ENCODE results near the gene UFSP1.
"Not testable (repeated sequence)": the region's sequence is repeated elsewhere in the genome, so short reads cannot be mapped to it uniquely, and the experiment has no call there.

DNA sequence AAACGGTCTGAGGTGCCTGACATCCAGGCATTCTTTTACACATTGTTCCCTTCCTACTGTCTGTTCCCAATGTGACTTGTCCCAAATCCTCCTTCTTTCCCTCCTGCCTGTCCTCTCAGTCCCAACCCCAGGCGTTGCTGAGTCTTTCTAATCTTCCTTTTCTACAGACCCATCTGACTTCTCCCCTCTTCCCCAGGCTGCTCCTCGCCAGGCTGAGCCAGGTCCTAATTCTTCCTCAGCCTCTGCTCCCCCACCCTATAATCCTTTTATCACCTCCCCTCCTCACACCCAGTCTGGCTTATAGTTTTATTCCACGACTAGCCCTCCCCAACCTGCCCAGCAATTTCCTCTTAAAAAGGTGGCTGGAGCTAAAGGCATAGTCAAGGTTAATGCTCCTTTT, 34.1 kb upstream of the UFSP1 start:
- TF ChIP-seq POLR2A (IDR thresholded peaks at IDR 0.05; ENCODE audit: low read depth, low read length); TAF1 (IDR thresholded peaks at IDR 0.05; ENCODE audit: borderline replicate concordance, low read depth, low read length): not testable (repeated sequence)

Data from GM12892 (cell line).